AG04450 (cell line): Measurements from ENCODE around the gene PDE11A. TPM values are rescaled to one million over a fixed set of nuclear protein-coding genes. Genes with fewer than 3 reads are reported as not detected.

Experiments used
- CTCF ChIA-PET: fragments of 300-600, 350-600 bp; formaldehyde crosslinking; extraction: SDS; loops from one replicate; lab custom pipeline; 2022; ENCODE audit warnings: antibody characterized with exemption, inconsistent platforms; lab: Charles Lee
- POLR2A ChIA-PET: fragments of 350-600 bp; formaldehyde crosslinking; extraction: SDS; loops from one replicate; lab custom pipeline; 2021; ENCODE audit warnings: antibody characterized with exemption, inconsistent platforms; lab: Yijun Ruan, JAX
- DNase-seq: peaks from one replicate; pipeline ENCODE4 v3.0.0-alpha.2; 2011; ENCODE audit warnings: low read depth, low spot score
- H3K27ac ChIP-seq: one replicate; pipeline ENCODE4 v1.5.1; 2012; ENCODE audit warnings: low read depth, low read length, control low read depth
- H3K27me3 ChIP-seq: one replicate; pipeline ENCODE4 v1.6.0; 2012; ENCODE audit warnings: low read length; ENCODE audit not compliant: control insufficient read depth, insufficient read depth
- H3K4me3 ChIP-seq: 2 replicates; pipeline ENCODE4 v1.5.1; 2011; ENCODE audit warnings: mild to moderate bottlenecking, low read depth, low read length, control low read depth
- H3K9me3 ChIP-seq: 2 replicates; pipeline ENCODE4 v1.5.1; 2012; ENCODE audit warnings: low read length; ENCODE audit not compliant: control insufficient read depth, insufficient read depth
- CTCF ChIP-seq: IDR thresholded peaks from 2 replicates; pipeline ENCODE4 v1.5.1; 2011; ENCODE audit warnings: low read depth, low read length, control low read depth, inconsistent platforms
- polyA plus RNA-seq: library from polyadenylated mRNA; depleted of rRNA; stranded (reverse); fragments of >200 nt; gene quantifications from 2 replicates; pipeline ENCODE4 v1.2.3, GENCODE V29; 2011

PDE11A gene
- polyA plus RNA-seq, 1 experiment: 0.24 TPM

GRCh38 chr2:177728399-177728765 is 344.2 kb downstream of the PDE11A start:
- ChIA-PET CTCF (interaction anchor here (0.5 to 0.9 kb wide), 2 partner anchors 393 to 574 kb away, joined by 3 to 8 read pairs; no protein-coding TSS in a partner anchor), POLR2A (no interaction called here)
- DNase-seq: no peak
- H3K4me3 ChIP-seq: no peak overlapping the region
- H3K9me3 ChIP-seq: no peaks in the 10 kb centered on the region
- peaks cover 10% of the 10 kb centered on the region for H3K27me3 ChIP-seq
- TF ChIP-seq CTCF: no peak
- no peak overlapping the region for H3K27ac ChIP-seq

DNA sequence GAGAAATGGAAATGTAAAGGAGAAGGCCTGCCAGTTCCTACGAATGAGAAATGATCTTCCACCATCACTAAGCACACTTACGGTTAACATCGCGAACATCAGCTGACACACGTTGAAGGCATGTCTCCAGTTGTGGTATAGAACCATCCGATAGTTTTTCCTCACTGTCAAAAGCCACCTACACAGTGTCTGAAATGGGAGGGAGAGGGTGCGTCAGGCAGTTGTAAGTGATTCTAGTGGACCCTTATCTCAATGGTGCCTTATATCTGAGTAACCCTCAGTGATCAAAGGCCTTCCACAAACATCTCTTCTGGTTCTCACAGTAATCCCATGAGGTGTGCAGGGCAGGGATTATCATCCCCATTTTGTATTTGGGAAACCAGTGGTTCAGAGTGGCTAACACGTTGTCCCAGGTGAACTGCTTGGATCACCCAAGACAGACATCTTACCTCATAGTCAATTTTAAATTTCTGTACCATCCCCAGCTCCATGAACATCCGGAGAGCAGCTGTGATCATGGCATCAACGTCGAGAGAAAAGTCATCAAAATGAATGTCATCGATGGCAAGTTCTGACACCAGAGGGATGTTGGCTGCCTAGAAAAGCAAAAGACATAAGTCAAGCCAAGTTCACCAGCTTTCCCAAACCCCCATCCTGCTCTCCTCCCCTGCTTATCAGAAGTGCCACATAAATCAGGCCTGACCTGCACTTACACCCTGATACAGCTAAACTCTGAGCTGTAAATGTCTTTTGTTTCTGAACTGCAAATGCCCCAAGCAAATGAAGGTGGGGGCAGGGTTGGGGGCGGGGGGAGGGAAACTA is 344.8 kb downstream of the PDE11A start:
- ChIA-PET POLR2A (no interaction called here), CTCF (interaction anchor here (0.9 to 1.1 kb wide), 4 partner anchors 238 to 579 kb away, joined by 3 to 4 read pairs (median 3); no protein-coding TSS in a partner anchor)
- TF ChIP-seq CTCF: no peak
- Histone ChIP-seq H3K9me3 (no peaks in the 10 kb centered on the region), H3K27ac (peak overlapping the region; percentile 13), H3K27me3 (peaks cover 10% of the 10 kb centered on the region), H3K4me3 (no peak overlapping the region)
- DNase-seq: no peak

DNA sequence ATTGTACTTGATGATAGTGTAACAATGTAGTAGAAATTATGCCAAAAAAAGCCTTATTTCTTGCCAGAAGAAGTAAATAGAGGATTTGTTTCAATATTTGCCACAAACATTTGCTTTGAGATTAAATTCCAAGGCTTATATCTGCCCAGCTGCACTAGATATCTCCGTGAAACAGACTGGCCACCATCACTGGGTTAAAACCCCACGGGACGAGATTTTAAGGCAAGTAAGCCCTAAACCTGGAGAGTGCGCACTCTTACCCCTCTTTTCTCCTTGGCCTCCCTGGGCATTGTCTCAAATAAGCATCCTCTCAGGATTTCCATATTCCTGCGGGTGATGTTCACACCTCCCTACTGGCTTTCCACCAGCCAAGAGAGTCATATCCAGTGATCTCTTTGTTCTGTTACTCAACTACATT is 345.6 kb downstream of the PDE11A start:
- ChIA-PET CTCF (interaction anchor here (0.9 to 3.9 kb wide), 4 partner anchors 237 to 578 kb away, joined by 3 to 41 read pairs (median 4); no protein-coding TSS in a partner anchor), POLR2A (no interaction called here)
- peaks cover 8% of the 10 kb centered on the region for H3K27me3 ChIP-seq
- no peak for TF ChIP-seq CTCF
- H3K9me3 ChIP-seq: no peaks in the 10 kb centered on the region
- no peak for DNase-seq
- no peak overlapping the region for H3K4me3 ChIP-seq
- H3K27ac ChIP-seq: no peak overlapping the region

DNA sequence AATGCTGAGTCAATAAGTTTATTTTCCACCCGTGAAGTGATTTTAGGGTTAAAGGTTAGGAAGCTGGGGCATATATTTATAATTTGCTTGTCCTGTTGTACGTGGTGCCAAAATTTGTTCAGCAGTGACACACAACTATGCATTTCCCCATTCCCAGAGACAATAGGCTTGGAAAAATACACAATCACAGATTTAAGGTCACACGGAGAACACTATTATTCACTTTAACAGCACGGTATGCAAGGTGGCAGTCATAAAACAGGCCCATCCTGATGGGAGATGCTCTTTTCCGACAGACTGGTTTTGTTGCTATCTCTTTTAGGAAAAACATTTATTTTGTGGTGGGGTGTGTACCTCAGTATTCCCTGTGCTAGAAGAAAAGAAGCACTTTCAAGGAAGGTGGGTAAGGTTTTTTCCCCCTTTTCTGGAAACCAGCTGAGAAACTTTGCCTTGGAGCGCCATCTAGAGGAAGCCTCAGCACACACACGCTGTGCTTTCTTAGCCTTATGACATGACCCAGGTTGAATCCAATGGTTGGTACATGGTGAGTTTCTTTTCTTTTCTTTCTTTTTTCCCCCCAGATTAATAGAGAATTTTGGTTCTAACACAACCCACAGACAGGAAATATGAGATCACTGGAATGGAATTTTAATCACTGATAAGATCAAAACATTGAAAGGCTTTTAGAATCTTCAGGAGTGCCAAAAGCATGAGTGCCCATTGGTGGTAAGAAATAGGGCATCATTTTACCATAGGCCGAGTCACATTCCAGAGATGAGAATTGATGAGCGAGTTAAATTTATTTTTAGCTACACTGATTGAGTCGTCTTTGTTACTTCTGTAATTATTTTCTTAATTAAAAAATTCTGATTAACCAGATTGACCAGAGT is 347.9 kb downstream of the PDE11A start:
- Histone ChIP-seq H3K27ac (no peak overlapping the region), H3K4me3 (no peak overlapping the region), H3K9me3 (no peaks in the 10 kb centered on the region), H3K27me3 (peaks cover 8% of the 10 kb centered on the region)
- POLR2A ChIA-PET: no interaction called here
- DNase-seq: peak; percentile 7
- TF ChIP-seq CTCF: peak; percentile 89
- CTCF ChIA-PET: interaction anchor here (0.6 to 3.9 kb wide), 32 partner anchors 10 to 1585 kb away, joined by 3 to 41 read pairs (median 4); partner anchors contain the start of gene NFE2L2
